ENCODE measurements around the gene TCERG1L. TPM values are rescaled to one million over a fixed set of nuclear protein-coding genes. Genes with fewer than 3 reads are reported as not detected.

The TCERG1L gene
- polyA plus RNA-seq, 1 of the 3 experiments (the other 2 are of a cell fraction): not detected

- WGBS (ENCODE audit: low lambda C conversion rate): 47% methylated on average over 15 of the region's 21 CpGs
- Histone ChIP-seq H3K36me3 (replicated peaks in 1 of 2; ENCODE audit: control insufficient read depth in 1 of 2, insufficient read depth in 2 of 2, low read length in 1 of 2) (no peaks in the 10 kb centered on the region), H3F3A (replicated peaks; ENCODE audit: insufficient read depth) (no peaks in the 10 kb centered on the region), H3K9me3 (no peaks in the 10 kb centered on the region), H3K4me1 (ENCODE audit: control insufficient read depth in 1 of 2, insufficient read depth in 2 of 2, low read depth in 1 of 2, low read length in 1 of 2) (peaks cover 0 to 38% of the 10 kb centered on the region in 2 experiments; a peak in 2 of 4 replicates), H3K27ac (ENCODE audit: low read depth in 2 of 2, low read length in 1 of 2) (no peak overlapping the region), H3K4me3 (ENCODE audit: low read depth in 2 of 2, low read length in 1 of 2) (no peak overlapping the region), H4K20me1 (ENCODE audit: insufficient read depth) (no peaks in the 10 kb centered on the region), H3K4me2 (no peak overlapping the region), H3K9me2 (no peaks in the 10 kb centered on the region), H3K27me3 (ENCODE audit: insufficient read depth) (no peaks in the 10 kb centered on the region), H3K79me2 (ENCODE audit: insufficient read depth) (no peaks in the 10 kb centered on the region), H3K9ac (no peak overlapping the region), H2AFZ (ENCODE audit: low read depth) (no peak overlapping the region)
- DNase-seq: no peak
- ChIA-PET POLR2A (no interaction called here), CTCF (no interaction called here)
- TF ChIP-seq IRF3 (IDR thresholded peaks at IDR 0.05; ENCODE audit: low read depth, low read length) (no peak), YY1 (IDR thresholded peaks at IDR 0.05; ENCODE audit: low read depth) (no peak), RCOR1 (IDR thresholded peaks at IDR 0.05; ENCODE audit: low read length) (no peak), EP300 (IDR thresholded peaks at IDR 0.05; ENCODE audit: borderline replicate concordance in 1 of 2, low read depth in 1 of 2, low read length in 1 of 2) (no peak), CHD2 (IDR thresholded peaks at IDR 0.05; ENCODE audit: low read length, partially characterized antibody) (no peak), REST (IDR thresholded peaks at IDR 0.05; ENCODE audit: low read depth, low read length) (no peak), USF2 (IDR thresholded peaks at IDR 0.05; ENCODE audit: borderline replicate concordance, low read depth, low read length) (no peak), GABPA (IDR thresholded peaks at IDR 0.05; ENCODE audit: low read depth) (no peak)
Observed at GRCh38 chr10:131085091-131085860, 226.2 kb downstream of the TCERG1L start.

GRCh38 chr10:131084791-131085090 is 226.8 kb downstream of the TCERG1L start:
- no peak overlapping the region for H3K9ac ChIP-seq
- no peak for TF ChIP-seq MEF2A (IDR thresholded peaks at IDR 0.05; ENCODE audit: borderline replicate concordance, low read depth)
- WGBS (ENCODE audit: low lambda C conversion rate): 45% methylated on average over 8 of the region's 14 CpGs

More at GRCh38 chr10:131084791-131085090, 226.8 kb downstream of the TCERG1L start:
- CTCF ChIA-PET: interaction anchor here (1.1 to 1.4 kb wide), 2 partner anchors 11 to 227 kb away, joined by 3 to 6 read pairs; partner anchors contain the start of gene TCERG1L
- no peaks in the 10 kb centered on the region for H3K79me2 ChIP-seq (ENCODE audit: insufficient read depth)
- H3K4me3 ChIP-seq (ENCODE audit: low read depth in 2 of 2, low read length in 1 of 2): no peak overlapping the region
- H3K27me3 ChIP-seq (ENCODE audit: insufficient read depth): no peaks in the 10 kb centered on the region
- H3K9me2 ChIP-seq: no peaks in the 10 kb centered on the region
- POLR2A ChIA-PET: no interaction called here
- no peaks in the 10 kb centered on the region for H3K9me3 ChIP-seq
- no peaks in the 10 kb centered on the region for H3F3A ChIP-seq (replicated peaks; ENCODE audit: insufficient read depth)
- no peaks in the 10 kb centered on the region for H4K20me1 ChIP-seq (ENCODE audit: insufficient read depth)
- H3K36me3 ChIP-seq (replicated peaks in 1 of 2; ENCODE audit: control insufficient read depth in 1 of 2, insufficient read depth in 2 of 2, low read length in 1 of 2): no peaks in the 10 kb centered on the region
- no peak for DNase-seq
- H2AFZ ChIP-seq (ENCODE audit: low read depth): no peak overlapping the region
- peaks cover 0 to 38% of the 10 kb centered on the region in 2 experiments; a peak in 2 of 4 replicates for H3K4me1 ChIP-seq (ENCODE audit: control insufficient read depth in 1 of 2, insufficient read depth in 2 of 2, low read depth in 1 of 2, low read length in 1 of 2)
- H3K27ac ChIP-seq (ENCODE audit: low read depth in 2 of 2, low read length in 1 of 2): no peak overlapping the region
- no peak overlapping the region for H3K4me2 ChIP-seq
